Activated CD4-positive, alpha-beta T cell treated with anti-CD3 and anti-CD28 coated beads, Interleukin-2, Interleukin-6, amounts not matched to agents 100 ng/mL and 50 ng/mL, durations not matched to agents 16 hours and 8 hours (primary cell): ENCODE results near the gene BEAN1.
"Not testable (repeated sequence)": the region's sequence is repeated elsewhere in the genome, so short reads cannot be mapped to it uniquely, and the experiment has no call there.

Experiments
- DNase-seq: peaks from one replicate; pipeline ENCODE4 v3.0.0-alpha.2; 2020

Gene BEAN1

GRCh38 chr16:66510298-66510697 lies 83.2 kb downstream of the BEAN1 start:
- DNase-seq = no peak

- DNase-seq = no peak
Observed at GRCh38 chr16:66510711-66511601, 83.9 kb downstream of the BEAN1 start.

- DNase-seq = no peak
Observed at GRCh38 chr16:66511602-66512271, 84.6 kb downstream of the BEAN1 start.

GRCh38 chr16:66512272-66513110 lies 85.4 kb downstream of the BEAN1 start:
- no peak for DNase-seq

GRCh38 chr16:66513111-66513723 lies 86.1 kb downstream of the BEAN1 start:
- no peak for DNase-seq

GRCh38 chr16:66514391-66514790 lies 87.3 kb downstream of the BEAN1 start:
- DNase-seq = not testable (repeated sequence)

GRCh38 chr16:66514980-66515595 lies 88.0 kb downstream of the BEAN1 start:
- not testable (repeated sequence) for DNase-seq

GRCh38 chr16:66515596-66516508 lies 88.8 kb downstream of the BEAN1 start:
- DNase-seq = peak; percentile 67

- no peak for DNase-seq
Observed at GRCh38 chr16:66516509-66516807, 89.4 kb downstream of the BEAN1 start.

- DNase-seq = peak; percentile 95
Observed at GRCh38 chr16:66516808-66517585, 89.9 kb downstream of the BEAN1 start.

GRCh38 chr16:66517586-66518263 lies 90.6 kb downstream of the BEAN1 start:
- DNase-seq = peak; percentile 36

GRCh38 chr16:66519482-66520373 lies 92.6 kb downstream of the BEAN1 start:
- DNase-seq = no peak

GRCh38 chr16:66520406-66521170 lies 93.5 kb downstream of the BEAN1 start:
- DNase-seq = peak; percentile 37

- no peak for DNase-seq
Observed at GRCh38 chr16:66521252-66521713, 94.2 kb downstream of the BEAN1 start.

GRCh38 chr16:66521951-66522771 lies 95.1 kb downstream of the BEAN1 start:
- DNase-seq = peak; percentile 98

GRCh38 chr16:66522816-66523590 lies 95.9 kb downstream of the BEAN1 start:
- no peak for DNase-seq
